SU-DHL-6 (cell line): ENCODE data around the gene STXBP5L.

Experiments used
- H2AFZ ChIP-seq: fragments of 200-600 bp; sonication (generic); 2 replicates; pipeline ENCODE4 v1.6.1; 2014; ENCODE audit warnings: low read depth, mild to moderate bottlenecking, moderate library complexity, mixed read lengths, antibody characterized with exemption, low read length; ENCODE audit not compliant: severe bottlenecking
- H3F3A ChIP-seq: fragments of 200-600 bp; shearing (Covaris generic); 2 replicates; pipeline ENCODE4 v1.6.0; 2016; ENCODE audit warnings: antibody characterized with exemption, mild to moderate bottlenecking; ENCODE audit not compliant: insufficient read depth
- H3K27ac ChIP-seq: fragments of 200-600 bp; sonication (generic); 2 replicates; pipeline ENCODE4 v1.5.1; 2016; ENCODE audit warnings: low read depth, mild to moderate bottlenecking, low read length, moderate library complexity, mixed read lengths
- H3K27me3 ChIP-seq: fragments of 200-600 bp; sonication (generic), shearing (Covaris generic); 2 replicates; pipeline ENCODE4 v1.6.0; 2014; ENCODE audit warnings: mild to moderate bottlenecking, low read length
- H3K36me3 ChIP-seq: fragments of 200-600 bp; sonication (generic); 2 replicates; pipeline ENCODE4 v1.6.1; 2014; ENCODE audit warnings: mild to moderate bottlenecking, low read length, mixed read lengths
- H3K4me2 ChIP-seq: fragments of 300-600, 200-600 bp; shearing (Covaris generic), sonication (generic); 2 replicates; pipeline ENCODE4 v1.6.0; 2014; ENCODE audit warnings: low read length, low read depth, mild to moderate bottlenecking; ENCODE audit not compliant: poor library complexity, severe bottlenecking
- H3K4me3 ChIP-seq: fragments of 200-600 bp; sonication (generic); 2 replicates; pipeline ENCODE4 v1.5.1; 2014; ENCODE audit warnings: antibody characterized with exemption, low read length, mild to moderate bottlenecking, mixed read lengths; ENCODE audit not compliant: insufficient read depth, poor library complexity, severe bottlenecking
- H3K79me2 ChIP-seq: fragments of 200-600 bp; sonication (generic); 2 replicates; pipeline ENCODE4 v1.6.1; 2014; ENCODE audit warnings: mild to moderate bottlenecking, low read length, moderate library complexity; ENCODE audit not compliant: insufficient read depth
- H3K9ac ChIP-seq: fragments of 200-600 bp; sonication (generic); 2 replicates; pipeline ENCODE4 v1.7.0; 2014; ENCODE audit warnings: mild to moderate bottlenecking, low read length
- H3K9me2 ChIP-seq: fragments of 200-600 bp; sonication (generic); replicated peaks from 2 replicates; pipeline ENCODE4 v1.6.1; 2014; ENCODE audit warnings: low read length; ENCODE audit not compliant: insufficient read depth
- H3K9me3 ChIP-seq: fragments of 200-600 bp; sonication (generic); 2 replicates; pipeline ENCODE4 v1.6.1; 2014; ENCODE audit warnings: low read length, mixed read lengths; ENCODE audit not compliant: insufficient read depth
- H4K20me1 ChIP-seq: fragments of 200-600 bp; sonication (generic); 2 replicates; pipeline ENCODE4 v1.6.1; 2014; ENCODE audit warnings: low read depth, mild to moderate bottlenecking, antibody characterized with exemption, low read length, moderate library complexity, mixed read lengths
- EZH2phosphoT487 ChIP-seq: fragments of 200-600 bp; sonication (generic), shearing (Covaris generic); conservative IDR thresholded peaks from 2 replicates; pipeline ENCODE4 v1.6.1; 2018; ENCODE audit warnings: mild to moderate bottlenecking, antibody characterized with exemption, low read length, moderate library complexity, mixed read lengths
- TF ChIP-seq, protein P1 (sequence below): fragments of 200-600 bp; sonication (generic); IDR thresholded peaks from one replicate; pipeline ENCODE4 v1.5.1; 2017; ENCODE audit warnings: antibody characterized with exemption, mild to moderate bottlenecking, low read length, moderate library complexity; ENCODE audit not compliant: insufficient read depth, poor library complexity, severe bottlenecking

Gene STXBP5L

GRCh38 chr3:120926146-120926545 lies 18.1 kb downstream of the STXBP5L start:
- Histone ChIP-seq H3K27me3 (no peaks in the 10 kb centered on the region), H3K36me3 (0 out of 2 replicates have a peak, but pooled peaks cover 3% of the 10 kb centered on the region), H3K27ac (no peak overlapping the region), H3K9me2 (no peaks in the 10 kb centered on the region), H3K4me3 (no peak overlapping the region), H3K4me2 (no peak overlapping the region), H4K20me1 (no peaks in the 10 kb centered on the region), H3K79me2 (no peaks in the 10 kb centered on the region), H3F3A (no peaks in the 10 kb centered on the region), H3K9ac (no peak overlapping the region), H2AFZ (no peak overlapping the region), H3K9me3 (peaks cover 15% of the 10 kb centered on the region; the same call in 1 of the 2 replicates)
- TF ChIP-seq, protein P1, sequence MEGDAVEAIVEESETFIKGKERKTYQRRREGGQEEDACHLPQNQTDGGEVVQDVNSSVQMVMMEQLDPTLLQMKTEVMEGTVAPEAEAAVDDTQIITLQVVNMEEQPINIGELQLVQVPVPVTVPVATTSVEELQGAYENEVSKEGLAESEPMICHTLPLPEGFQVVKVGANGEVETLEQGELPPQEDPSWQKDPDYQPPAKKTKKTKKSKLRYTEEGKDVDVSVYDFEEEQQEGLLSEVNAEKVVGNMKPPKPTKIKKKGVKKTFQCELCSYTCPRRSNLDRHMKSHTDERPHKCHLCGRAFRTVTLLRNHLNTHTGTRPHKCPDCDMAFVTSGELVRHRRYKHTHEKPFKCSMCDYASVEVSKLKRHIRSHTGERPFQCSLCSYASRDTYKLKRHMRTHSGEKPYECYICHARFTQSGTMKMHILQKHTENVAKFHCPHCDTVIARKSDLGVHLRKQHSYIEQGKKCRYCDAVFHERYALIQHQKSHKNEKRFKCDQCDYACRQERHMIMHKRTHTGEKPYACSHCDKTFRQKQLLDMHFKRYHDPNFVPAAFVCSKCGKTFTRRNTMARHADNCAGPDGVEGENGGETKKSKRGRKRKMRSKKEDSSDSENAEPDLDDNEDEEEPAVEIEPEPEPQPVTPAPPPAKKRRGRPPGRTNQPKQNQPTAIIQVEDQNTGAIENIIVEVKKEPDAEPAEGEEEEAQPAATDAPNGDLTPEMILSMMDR, result no peak
- TF ChIP-seq EZH2phosphoT487, result no peak

DNA sequence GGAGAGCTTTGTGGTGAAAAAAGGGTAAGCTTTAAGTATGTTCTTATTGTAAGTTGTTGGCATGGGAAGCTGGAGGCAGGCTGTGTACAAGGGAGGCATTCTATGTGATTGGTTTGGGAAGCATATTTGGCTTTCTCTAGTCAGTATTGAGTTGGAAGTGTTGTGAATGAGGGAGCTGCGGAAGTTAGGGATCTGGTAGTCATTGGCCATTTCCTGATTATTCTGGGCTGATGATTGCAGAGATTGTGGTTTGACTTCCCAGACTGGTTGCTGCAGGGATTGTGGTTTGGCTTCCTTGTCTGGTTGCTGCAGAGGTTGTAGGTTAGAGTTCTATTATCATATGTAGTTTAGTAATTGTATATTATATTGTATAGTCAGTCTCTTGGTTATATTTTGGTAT lies 21.0 kb downstream of the STXBP5L start:
- TF ChIP-seq EZH2phosphoT487, result no peak
- TF ChIP-seq, protein P1, result no peak
- Histone ChIP-seq H3K4me2 (no peak overlapping the region), H3K9me3 (peaks cover 15% of the 10 kb centered on the region; the same call in 1 of the 2 replicates), H3F3A (no peaks in the 10 kb centered on the region), H3K79me2 (no peaks in the 10 kb centered on the region), H3K27ac (no peak overlapping the region), H3K9me2 (no peaks in the 10 kb centered on the region), H2AFZ (no peak overlapping the region), H4K20me1 (no peaks in the 10 kb centered on the region), H3K9ac (no peak overlapping the region), H3K27me3 (no peaks in the 10 kb centered on the region), H3K36me3 (peaks cover 3% of the 10 kb centered on the region; the same call in 1 of the 2 replicates), H3K4me3 (no peak overlapping the region)

DNA sequence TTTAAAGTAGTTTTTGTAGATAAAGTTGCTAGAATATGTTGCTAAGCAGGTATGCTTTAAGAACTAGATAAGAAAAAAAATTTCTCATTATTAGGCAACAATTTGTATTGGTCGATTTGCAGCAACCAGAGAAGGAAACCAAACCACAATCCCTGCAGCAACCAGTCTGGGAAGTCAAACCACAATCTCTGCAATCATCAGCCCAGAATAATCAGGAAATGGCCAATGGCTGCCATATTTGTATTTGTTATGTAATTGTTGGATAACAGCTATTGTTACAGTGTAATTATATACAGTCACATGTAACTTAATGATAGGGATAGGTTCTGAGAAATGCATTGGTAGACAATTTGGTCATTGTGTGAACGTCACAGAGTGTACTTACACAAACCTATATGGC lies 23.6 kb downstream of the STXBP5L start:
- Histone ChIP-seq H4K20me1 (no peaks in the 10 kb centered on the region; the same call in 1 of the 2 replicates), H3K36me3 (peaks cover 1% of the 10 kb centered on the region; the same call in 1 of the 2 replicates), H3K9me3 (peaks cover 5% of the 10 kb centered on the region; the same call in 1 of the 2 replicates), H2AFZ (no peak overlapping the region), H3K27ac (no peak overlapping the region), H3K9ac (no peak overlapping the region), H3K4me2 (no peak overlapping the region), H3K27me3 (no peaks in the 10 kb centered on the region), H3K4me3 (no peak overlapping the region), H3K79me2 (no peaks in the 10 kb centered on the region), H3K9me2 (no peaks in the 10 kb centered on the region), H3F3A (no peaks in the 10 kb centered on the region)
- TF ChIP-seq, protein P1, result no peak
- TF ChIP-seq EZH2phosphoT487, result no peak
